Suprapubic skin (tissue), 3 donors: ENCODE data around the gene ERBB4.

Experiments used
- CTCF ChIP-seq, 2 donors: fragments of 200-600 bp in 1 of 2; fragments of 450-650 bp in 1 of 2; sonication (generic) in 1 of 2; IDR thresholded peaks; one replicate each; pipeline ENCODE4 v1.5.1; 2016 to 2019; ENCODE audit warnings: antibody characterized with exemption in 2 of 2, mild to moderate bottlenecking in 1 of 2, moderate library complexity in 1 of 2
- EP300 ChIP-seq: sonication (generic); formaldehyde crosslinking; IDR thresholded peaks from one replicate; pipeline ENCODE4 v1.6.1; 2017; ENCODE audit warnings: antibody characterized with exemption
- POLR2A ChIP-seq, 2 donors: fragments of 450-650 bp; IDR thresholded peaks; one replicate each; pipeline ENCODE4 v1.6.1; 2017; ENCODE audit warnings: antibody characterized with exemption in 2 of 2, mild to moderate bottlenecking in 2 of 2, moderate library complexity in 2 of 2

- no peak for TF ChIP-seq CTCF (IDR thresholded peaks at IDR 0.05)
- TF ChIP-seq EP300: no peak
- TF ChIP-seq POLR2A (IDR thresholded peaks at IDR 0.05): no peak
Measured at GRCh38 chr2:211617803-211618202, 920.8 kb downstream of the ERBB4 start.
